Astrocyte of the spinal cord (primary cell): ENCODE measurements around the gene RYR1.
A peak's percentile ranks its signal among the peaks of the same experiment; 100 is the strongest.
"Not testable (repeated sequence)": the region's sequence is repeated elsewhere in the genome, so short reads cannot be mapped to it uniquely, and the experiment has no call there.

Experiments used
- DNase-seq: peaks from one replicate; pipeline ENCODE4 v3.0.0; 2011; ENCODE audit warnings: low read depth, low spot score
- H3K4me3 ChIP-seq: 2 replicates; pipeline ENCODE4 v1.5.1; 2011; ENCODE audit warnings: low read depth, mild to moderate bottlenecking, low read length, moderate library complexity
- CTCF ChIP-seq: IDR thresholded peaks from 2 replicates; pipeline ENCODE4 v1.5.1; 2012; ENCODE audit warnings: low read depth, mild to moderate bottlenecking, low read length, inconsistent platforms
- in situ Hi-C: cut with HindIII; loops from 2 replicates; pipeline ENCODE4 v1.10.0; 2017; ENCODE audit warnings: low sequenced_read_pairs

Gene RYR1

GRCh38 chr19:38618590-38619360 lies 185.3 kb downstream of the RYR1 start, which contains the start of gene EIF3K:
EIF3K (plus strand) TSS chr19:38619188; CDS start chr19:38619269, 81 bp downstream.
- DNase-seq = peak; percentile 99
- in situ Hi-C loops = no loop called here
- peak within 1 kb of the TSS; percentile 82 for H3K4me3 ChIP-seq
- no peak for TF ChIP-seq CTCF

- no peak for TF ChIP-seq CTCF
- DNase-seq = no peak
- in situ Hi-C loops = no loop called here
- peak overlapping the region; percentile 82 for H3K4me3 ChIP-seq
Observed at GRCh38 chr19:38619361-38620174, 186.1 kb downstream of the RYR1 start.

- in situ Hi-C loops = no loop called here
- no peak for DNase-seq
- H3K4me3 ChIP-seq = no peak overlapping the region
- no peak for TF ChIP-seq CTCF
Observed at GRCh38 chr19:38624822-38625221, 191.3 kb downstream of the RYR1 start.

- no peak for TF ChIP-seq CTCF
- no peak overlapping the region for H3K4me3 ChIP-seq
- in situ Hi-C loops = no loop called here
- DNase-seq = no peak
Observed at GRCh38 chr19:38626401-38626800, 192.9 kb downstream of the RYR1 start.

GRCh38 chr19:38629568-38629967 lies 196.1 kb downstream of the RYR1 start:
- DNase-seq = no peak
- TF ChIP-seq CTCF = no peak
- no peak overlapping the region for H3K4me3 ChIP-seq
- in situ Hi-C loops = no loop called here

GRCh38 chr19:38631301-38631700 lies 197.8 kb downstream of the RYR1 start:
- DNase-seq, H3K4me3 ChIP-seq, in situ Hi-C loops: not testable (repeated sequence)

- H3K4me3 ChIP-seq, in situ Hi-C loops, DNase-seq: not testable (repeated sequence)
Observed at GRCh38 chr19:38631811-38632475, 198.5 kb downstream of the RYR1 start.
